ENCODE measurements around the gene GMPS. TPM values are rescaled to one million over a fixed set of nuclear protein-coding genes. Genes with fewer than 3 reads are reported as not detected.

Gene GMPS
- total RNA-seq, 1 experiment from 2014 or later: 119 TPM

- TF ChIP-seq YY1 (IDR thresholded peaks at IDR 0.05; ENCODE audit: extremely low read depth, insufficient replicate concordance, low read depth, low read length): no peak
These were observed 93.1 kb downstream of the GMPS start (continued) for GRCh38 chr3:155963570-155963969.

DNA sequence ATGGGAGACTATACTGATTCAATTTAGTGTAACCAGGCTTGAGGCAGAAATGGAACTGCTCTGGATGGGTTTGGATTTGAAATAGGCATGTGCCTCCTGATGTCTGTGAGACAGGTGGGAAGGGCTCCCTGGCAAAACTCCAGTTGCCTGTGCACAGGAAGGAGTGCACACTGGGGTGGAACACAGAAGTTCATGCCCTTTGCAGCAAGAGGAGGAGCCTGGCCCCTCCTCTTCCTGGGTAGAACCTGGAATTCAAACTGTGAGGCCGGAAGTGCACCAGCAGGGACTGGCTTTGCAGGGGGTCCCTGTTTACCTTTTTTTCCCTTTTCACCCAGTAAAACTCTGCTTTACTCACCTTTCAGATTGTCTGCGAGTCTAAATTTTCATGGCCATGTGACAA, 99.9 kb downstream of the GMPS start:
- DNase-seq (ENCODE audit: low read depth, low spot score) (no peak), ATAC-seq (peak; percentile 34; the same call in 1 of the 2 replicates)
- H3K9me2 ChIP-seq (ENCODE audit: insufficient read depth): no peaks in the 10 kb centered on the region
- no peak overlapping the region for H3K4me2 ChIP-seq (ENCODE audit: low read length)
- BruUV-seq (replicated peaks): no TSS peak
- no peak overlapping the region for H2AFZ ChIP-seq (ENCODE audit: low read depth, low read length, poor library complexity, severe bottlenecking)
- POLR2A ChIA-PET: no interaction called here
- no peak for TF ChIP-seq ELF1 (IDR thresholded peaks at IDR 0.05; ENCODE audit: borderline replicate concordance, low read depth)
- TF ChIP-seq YY1 (IDR thresholded peaks at IDR 0.05; ENCODE audit: extremely low read depth, insufficient replicate concordance, low read depth, low read length): no peak
- no peak for TF ChIP-seq TCF7L2 (IDR thresholded peaks at IDR 0.05; ENCODE audit: borderline replicate concordance, extremely low read depth, insufficient read depth, insufficient read length)
- no peak for TF ChIP-seq SIN3A (IDR thresholded peaks at IDR 0.05; ENCODE audit: low read depth)
- no peak for TF ChIP-seq EZH2 (IDR thresholded peaks at IDR 0.05)
- TF ChIP-seq ATF3 (IDR thresholded peaks at IDR 0.05): no peak
- no peak for TF ChIP-seq SRF (IDR thresholded peaks at IDR 0.05; ENCODE audit: low read depth)
- TF ChIP-seq SP1 (IDR thresholded peaks at IDR 0.05; ENCODE audit: low read depth): no peak
- no peak for TF ChIP-seq ZNF274 (IDR thresholded peaks at IDR 0.05; ENCODE audit: low read depth, low read length)
- no peak for TF ChIP-seq POLR2AphosphoS5 (IDR thresholded peaks at IDR 0.05; ENCODE audit: low read depth, low read length)
- no peak for TF ChIP-seq CTCF (IDR thresholded peaks at IDR 0.05 in 2 of 3, conservative IDR thresholded peaks at IDR 0.05 in 1 of 3; ENCODE audit: borderline replicate concordance in 1 of 3, insufficient read depth in 1 of 3, low read depth in 2 of 3, low read length in 2 of 3)
- TF ChIP-seq REST (IDR thresholded peaks at IDR 0.05; ENCODE audit: low read depth): no peak
- no peaks in the 10 kb centered on the region for H3K4me1 ChIP-seq (ENCODE audit: control insufficient read depth in 1 of 2, insufficient read depth in 2 of 2, low read length in 2 of 2)
- H3K9ac ChIP-seq (ENCODE audit: low read length): no peak overlapping the region
- H3K79me2 ChIP-seq (ENCODE audit: insufficient read depth, low read length): no peaks in the 10 kb centered on the region
- CTCF ChIA-PET: no interaction called here
- no peaks in the 10 kb centered on the region for H4K20me1 ChIP-seq (ENCODE audit: insufficient read depth)
- H3K36me3 ChIP-seq (ENCODE audit: control insufficient read depth in 1 of 2, insufficient read depth in 2 of 2, low read length in 2 of 2): no peaks in the 10 kb centered on the region
- H3K9me3 ChIP-seq (ENCODE audit: control insufficient read depth in 1 of 2, insufficient read depth in 1 of 2, low read depth in 1 of 2, low read length in 2 of 2): no peaks in the 10 kb centered on the region
- intact Hi-C loops (cut with micrococcal nuclease): no loop called here
- no peak overlapping the region for H3K4me3 ChIP-seq (replicated peaks in 1 of 2; ENCODE audit: low read depth in 1 of 2, low read length in 2 of 2)
- RAD21 ChIA-PET (ENCODE audit: low non-redundant PET in 1 of 2, low total read pairs in 2 of 2, uncharacterized antibody in 2 of 2, unreplicated experiment in 2 of 2): no interaction called here
- H3K27ac ChIP-seq (ENCODE audit: low read depth, low read length): no peak overlapping the region
- H3K27me3 ChIP-seq (ENCODE audit: insufficient read depth, low read length): no peaks in the 10 kb centered on the region
